Measurements from ENCODE around the gene CACNG3. TPM values are rescaled to one million over a fixed set of nuclear protein-coding genes. Genes with fewer than 3 reads are reported as not detected.

CACNG3 gene
- total RNA-seq, 1 experiment from 2014 or later, result not detected

GRCh38 chr16:24257958-24258357 is 1.8 kb downstream of the CACNG3 start:
- no peak overlapping the region for H3K4me2 ChIP-seq (ENCODE audit: insufficient read depth, insufficient read length, low read length)
- no peak overlapping the region for H3K23ac ChIP-seq (ENCODE audit: insufficient read length, low read depth, low read length)
- no peaks in the 10 kb centered on the region for H3K4me1 ChIP-seq (ENCODE audit: insufficient read depth, low read length)
- no peak overlapping the region for H2BK5ac ChIP-seq (ENCODE audit: insufficient read length, low read length)
- no peaks in the 10 kb centered on the region for H3K79me2 ChIP-seq (ENCODE audit: insufficient read depth, low read length)
- no peaks in the 10 kb centered on the region for H3K79me1 ChIP-seq (ENCODE audit: insufficient read depth, low read depth, low read length, poor library complexity, severe bottlenecking)
- peaks cover 7% of the 10 kb centered on the region for H3K23me2 ChIP-seq (ENCODE audit: insufficient read length, low read depth, low read length, poor library complexity, severe bottlenecking)
- H3K9me3 ChIP-seq (ENCODE audit: control insufficient read depth, low read depth, low read length), result no peaks in the 10 kb centered on the region
- H2BK120ac ChIP-seq (ENCODE audit: low read depth, low read length, poor library complexity, severe bottlenecking), result no peak overlapping the region
- Mint-ChIP-seq H3K36me3 (ENCODE audit: insufficient read depth in 1 of 3, low read depth in 3 of 3) (no peaks in the 10 kb centered on the region), H3K4me3 (no peak overlapping the region), H3K27ac (no peak overlapping the region), H3K4me1 (peaks cover 17 to 25% of the 10 kb centered on the region in 2 experiments), H3K27me3 (ENCODE audit: low read depth) (peaks cover 66% of the 10 kb centered on the region), H3K9me3 (no peaks in the 10 kb centered on the region)
- WGBS (ENCODE audit: extremely low coverage, insufficient read length, low lambda C conversion rate), result no CpG with 5 or more reads among the region's 5 CpGs
- H3K4ac ChIP-seq (ENCODE audit: low read depth, low read length), result no peak overlapping the region
- H2BK12ac ChIP-seq (ENCODE audit: insufficient read length, low read depth, low read length), result no peak overlapping the region
- no peak overlapping the region for H3K27ac ChIP-seq (ENCODE audit: insufficient read length, low read depth, low read length)
- H3T11ph ChIP-seq (ENCODE audit: low read length), result no peak overlapping the region
- H2AK5ac ChIP-seq (ENCODE audit: insufficient read length, low read length), result no peak overlapping the region
- H4K5ac ChIP-seq (ENCODE audit: insufficient read length, low read depth, low read length), result no peak overlapping the region
- H3K27me3 ChIP-seq (ENCODE audit: insufficient read depth, low read length), result peaks cover 6% of the 10 kb centered on the region; the same call in 1 of the 2 replicates
- no peak overlapping the region for H3K14ac ChIP-seq (ENCODE audit: insufficient read depth, low read length)
- no peak overlapping the region for H3K9ac ChIP-seq (ENCODE audit: extremely low read depth, insufficient read length, low read length)
- no peak overlapping the region for H3K18ac ChIP-seq (ENCODE audit: insufficient read length, low read depth, low read length)
- no peak for TF ChIP-seq CTCF (conservative IDR thresholded peaks at IDR 0.05)
- no peak overlapping the region for H3K56ac ChIP-seq (ENCODE audit: insufficient read length, low read depth, low read length)
- no peak overlapping the region for H4K91ac ChIP-seq (ENCODE audit: insufficient read length, low read depth, low read length)
- peak; percentile 50 for DNase-seq
- no peak overlapping the region for H2BK20ac ChIP-seq (ENCODE audit: low read depth, low read length, poor library complexity, severe bottlenecking)
- H4K8ac ChIP-seq (replicated peaks; ENCODE audit: insufficient read length, low read depth, low read length), result no peak overlapping the region
- H4K20me1 ChIP-seq (ENCODE audit: control insufficient read depth, insufficient read depth, insufficient read length), result no peaks in the 10 kb centered on the region
- H2BK15ac ChIP-seq (ENCODE audit: low read depth, low read length), result no peak overlapping the region
- H2AFZ ChIP-seq (ENCODE audit: low read length), result no peak overlapping the region
